Ishikawa (cell line): ENCODE results near the gene G0S2.

Source experiments
- CEBPB ChIP-seq: IDR thresholded peaks from 2 replicates; pipeline ENCODE4 v1.6.1; 2012
- CREB1 ChIP-seq: IDR thresholded peaks from 2 replicates; pipeline ENCODE4 v1.6.1; 2012; ENCODE audit warnings: low read depth
- EGR1 ChIP-seq: IDR thresholded peaks from 2 replicates; pipeline ENCODE4 v1.6.1; 2012
- EP300 ChIP-seq: IDR thresholded peaks from 2 replicates; pipeline ENCODE4 v1.6.1; 2012; ENCODE audit warnings: borderline replicate concordance
- FOXM1 ChIP-seq: IDR thresholded peaks from 2 replicates; pipeline ENCODE4 v1.6.1; 2012; ENCODE audit warnings: low read depth, borderline replicate concordance
- MAX ChIP-seq: IDR thresholded peaks from 2 replicates; pipeline ENCODE4 v1.6.1; 2012
- NFIC ChIP-seq: IDR thresholded peaks from 2 replicates; pipeline ENCODE4 v1.6.1; 2012
- RAD21 ChIP-seq: IDR thresholded peaks from 2 replicates; pipeline ENCODE4 v1.6.1; 2012; ENCODE audit warnings: low read depth
- REST ChIP-seq: IDR thresholded peaks from 2 replicates; pipeline ENCODE4 v1.6.1; 2012; ENCODE audit warnings: low read depth, mild to moderate bottlenecking
- TAF1 ChIP-seq: IDR thresholded peaks from 2 replicates; pipeline ENCODE4 v1.6.1; 2012; ENCODE audit warnings: low read depth, mild to moderate bottlenecking
- TCF12 ChIP-seq: IDR thresholded peaks from 2 replicates; pipeline ENCODE4 v1.6.1; 2012; ENCODE audit warnings: low read depth
- TEAD4 ChIP-seq: IDR thresholded peaks from 2 replicates; pipeline ENCODE4 v1.6.1; 2012
- USF1 ChIP-seq: IDR thresholded peaks from 2 replicates; pipeline ENCODE4 v1.6.1; 2012
- YY1 ChIP-seq: IDR thresholded peaks from 2 replicates; pipeline ENCODE4 v1.6.1; 2012; ENCODE audit warnings: low read depth
- ZBTB7A ChIP-seq: IDR thresholded peaks from 2 replicates; pipeline ENCODE4 v1.6.1; 2012; ENCODE audit warnings: low read depth

G0S2 gene

GRCh38 chr1:209627732-209628196 lies 47.4 kb upstream of the G0S2 start:
- TF ChIP-seq EP300 (no peak), MAX (no peak), RAD21 (peak; percentile 71), TAF1 (no peak), NFIC (no peak)

GRCh38 chr1:209628618-209629299 lies 46.5 kb upstream of the G0S2 start:
- TF ChIP-seq CREB1: no peak
- no peak for TF ChIP-seq USF1
- no peak for TF ChIP-seq TEAD4
- TF ChIP-seq EP300: no peak
- TF ChIP-seq NFIC: no peak
- no peak for TF ChIP-seq RAD21
- TF ChIP-seq ZBTB7A: no peak
- no peak for TF ChIP-seq CEBPB
- no peak for TF ChIP-seq YY1
- no peak for TF ChIP-seq REST
- no peak for TF ChIP-seq FOXM1
- TF ChIP-seq MAX: no peak
- TF ChIP-seq EGR1: no peak
- TF ChIP-seq TAF1: no peak

GRCh38 chr1:209629621-209630382 lies 45.4 kb upstream of the G0S2 start:
- no peak for TF ChIP-seq EGR1
- TF ChIP-seq NFIC: no peak
- TF ChIP-seq TCF12: no peak
- TF ChIP-seq CREB1: no peak
- TF ChIP-seq MAX: no peak
- TF ChIP-seq REST: no peak
- no peak for TF ChIP-seq EP300
- TF ChIP-seq CEBPB: no peak
- no peak for TF ChIP-seq YY1
- no peak for TF ChIP-seq USF1

- TF ChIP-seq ZBTB7A: no peak
- no peak for TF ChIP-seq USF1
- no peak for TF ChIP-seq TCF12
- TF ChIP-seq EGR1: no peak
- TF ChIP-seq EP300: no peak
- TF ChIP-seq CEBPB: no peak
- TF ChIP-seq RAD21: no peak
- TF ChIP-seq FOXM1: no peak
- no peak for TF ChIP-seq CREB1
- no peak for TF ChIP-seq TAF1
- TF ChIP-seq TEAD4: no peak
Measured at GRCh38 chr1:209630383-209631225, 44.6 kb upstream of the G0S2 start.
